Loucy (cell line): ENCODE data around the gene UBA5.

Experiments
- CTCF ChIP-seq: fragments of 200-600 bp; sonication (generic); conservative IDR thresholded peaks from 2 replicates; pipeline ENCODE4 v1.5.1; 2014; ENCODE audit warnings: mild to moderate bottlenecking, antibody characterized with exemption, low read length
- EZH2phosphoT487 ChIP-seq: fragments of 200-600 bp; IDR thresholded peaks from 2 replicates; pipeline ENCODE4 v1.6.1; 2018; ENCODE audit warnings: antibody characterized with exemption, mild to moderate bottlenecking, moderate library complexity, borderline replicate concordance

GRCh38 chr3:132665230-132665745 lies 5.2 kb downstream of the UBA5 start:
- TF ChIP-seq CTCF (no peak), EZH2phosphoT487 (no peak)
